ENCODE data around the gene BTG3.
A peak's percentile ranks its signal among the peaks of the same experiment; 100 is the strongest.

The BTG3 gene

GRCh38 chr21:17612565-17613241 lies at the start of gene BTG3:
BTG3 (minus strand) TSS chr21:17612901; CDS start chr21:17609144, 3,757 bp downstream.
- peak; percentile 45 for DNase-seq

- peak; percentile 4 for DNase-seq
These were observed 48.2 kb upstream of the BTG3 start for GRCh38 chr21:17660862-17661261.

GRCh38 chr21:17660452-17660851 lies 47.8 kb upstream of the BTG3 start:
- no peak for DNase-seq

- DNase-seq: peak; percentile 5
These were observed 46.2 kb upstream of the BTG3 start for GRCh38 chr21:17658931-17659330.

GRCh38 chr21:17651526-17651925 lies 38.8 kb upstream of the BTG3 start:
- DNase-seq: no peak

GRCh38 chr21:17650292-17650691 lies 37.6 kb upstream of the BTG3 start:
- no peak for DNase-seq

GRCh38 chr21:17646790-17647189 lies 34.1 kb upstream of the BTG3 start:
- DNase-seq: no peak

GRCh38 chr21:17644186-17644585 lies 31.5 kb upstream of the BTG3 start:
- DNase-seq: no peak

GRCh38 chr21:17640821-17641220 lies 28.1 kb upstream of the BTG3 start:
- DNase-seq: no peak

- no peak for DNase-seq
These were observed 24.0 kb upstream of the BTG3 start for GRCh38 chr21:17636711-17637110.

- DNase-seq: no peak
These were observed 18.5 kb upstream of the BTG3 start for GRCh38 chr21:17631195-17631594.

GRCh38 chr21:17622018-17622417 lies 9.3 kb upstream of the BTG3 start:
- no peak for DNase-seq

- DNase-seq: no peak
These were observed 4.1 kb upstream of the BTG3 start for GRCh38 chr21:17616831-17617230.

- no peak for DNase-seq
These were observed 558 bp upstream of the BTG3 start for GRCh38 chr21:17613242-17613676.

GRCh38 chr21:17612023-17612564 lies 607 bp downstream of the BTG3 start:
- DNase-seq: no peak

- peak; percentile 41 for DNase-seq
These were observed 1.2 kb downstream of the BTG3 start for GRCh38 chr21:17611414-17612022.

- no peak for DNase-seq
These were observed 1.8 kb downstream of the BTG3 start for GRCh38 chr21:17610911-17611310.

GRCh38 chr21:17609681-17610080 lies 3.0 kb downstream of the BTG3 start:
- DNase-seq: no peak

- no peak for DNase-seq
These were observed 5.0 kb downstream of the BTG3 start for GRCh38 chr21:17607684-17608083.

GRCh38 chr21:17602874-17603273 lies 9.8 kb downstream of the BTG3 start:
- no peak for DNase-seq

- no peak for DNase-seq
These were observed 14.3 kb downstream of the BTG3 start for GRCh38 chr21:17598437-17598836.

GRCh38 chr21:17597680-17598079 lies 15.0 kb downstream of the BTG3 start:
- no peak for DNase-seq

GRCh38 chr21:17590430-17590829 lies 22.3 kb downstream of the BTG3 start:
- DNase-seq: no peak

GRCh38 chr21:17585875-17586450 lies 26.7 kb downstream of the BTG3 start:
- DNase-seq: peak; percentile 17
